K562 (cell line): ENCODE data around the gene E2F2.

Source experiments
- ATF2 ChIP-seq: sonication (generic); formaldehyde crosslinking; IDR thresholded peaks from 2 replicates; pipeline ENCODE4 v1.8.1; 2022; ENCODE audit warnings: missing genetic modification reagents
- CBX3 ChIP-seq, 2 experiments: IDR thresholded peaks; 1 replicate in 1 of 2; 2 replicates in 1 of 2; pipeline ENCODE4 v1.6.1; 2012; ENCODE audit warnings: inconsistent platforms in 2 of 2, low read length in 2 of 2, borderline replicate concordance in 1 of 2, control low read depth in 1 of 2
- NCOR1 ChIP-seq: fragments of 450-650 bp; IDR thresholded peaks from 2 replicates; pipeline ENCODE4 v1.6.1; 2016; ENCODE audit warnings: mild to moderate bottlenecking, moderate library complexity

GRCh38 chr1:23530747-23531561 is at the start of gene E2F2:
- TF ChIP-seq NCOR1: peak; percentile 7; the same call in 1 of the 2 replicates
- TF ChIP-seq ATF2: no peak
- peak in 1 of 2 experiments; percentile 55; a peak in 1 of 3 replicates for TF ChIP-seq CBX3 (IDR thresholded peaks at IDR 0.05; ENCODE audit: borderline replicate concordance in 1 of 2, low read length in 2 of 2)
